Lower leg skin (tissue), 3 donors: ENCODE measurements around the gene KRTAP13-2.

Source experiments
- CTCF ChIP-seq, 3 donors: fragments of 450-650 bp; IDR thresholded peaks; one replicate each; pipeline ENCODE4 v1.5.1; 2016; ENCODE audit warnings: antibody characterized with exemption in 3 of 3, mild to moderate bottlenecking in 3 of 3, moderate library complexity in 2 of 3
- POLR2A ChIP-seq, 2 donors: fragments of 450-650 bp; IDR thresholded peaks; one replicate each; pipeline ENCODE4 v1.6.1; 2016 to 2017; ENCODE audit warnings: antibody characterized with exemption in 2 of 2, mild to moderate bottlenecking in 1 of 2, moderate library complexity in 1 of 2

GRCh38 chr21:30351534-30351933, 20.5 kb downstream of the KRTAP13-2 start:
- TF ChIP-seq CTCF (IDR thresholded peaks at IDR 0.05) (no peak), POLR2A (IDR thresholded peaks at IDR 0.05) (no peak)
